PFSK-1 (cell line): ENCODE measurements around the gene ATF6.

Experiments
- FOXP2 ChIP-seq: optimal IDR thresholded peaks from 2 replicates; pipeline ENCODE3; 2011; ENCODE audit warnings: borderline replicate concordance, control low read depth, inconsistent platforms; ENCODE audit not compliant: insufficient read depth; ENCODE audit errors: extremely low read length, extremely low read depth
- POLR2AphosphoS5 ChIP-seq: IDR thresholded peaks from 2 replicates; pipeline ENCODE4 v1.6.1; 2012; ENCODE audit warnings: low read depth, mild to moderate bottlenecking, control low read depth, low read length, moderate library complexity
- SIN3A ChIP-seq: IDR thresholded peaks from 2 replicates; pipeline ENCODE4 v1.6.1; 2012; ENCODE audit warnings: mild to moderate bottlenecking, low read length, moderate library complexity, borderline replicate concordance; ENCODE audit not compliant: insufficient read depth
- TAF1 ChIP-seq: IDR thresholded peaks from 2 replicates; pipeline ENCODE4 v1.6.1; 2012; ENCODE audit warnings: low read length, control low read depth, borderline replicate concordance; ENCODE audit not compliant: insufficient read depth
- TF ChIP-seq, protein P1 (sequence below), 2 experiments: IDR thresholded peaks; 2 replicates each; pipeline versions ENCODE4 v1.6.1 to v1.8.0; 2011 to 2012; ENCODE audit warnings: low read depth in 2 of 2, low read length in 2 of 2, control low read depth in 1 of 2, inconsistent platforms in 1 of 2, mild to moderate bottlenecking in 1 of 2, moderate library complexity in 1 of 2; ENCODE audit not compliant: insufficient read depth in 1 of 2

ATF6 gene

DNA sequence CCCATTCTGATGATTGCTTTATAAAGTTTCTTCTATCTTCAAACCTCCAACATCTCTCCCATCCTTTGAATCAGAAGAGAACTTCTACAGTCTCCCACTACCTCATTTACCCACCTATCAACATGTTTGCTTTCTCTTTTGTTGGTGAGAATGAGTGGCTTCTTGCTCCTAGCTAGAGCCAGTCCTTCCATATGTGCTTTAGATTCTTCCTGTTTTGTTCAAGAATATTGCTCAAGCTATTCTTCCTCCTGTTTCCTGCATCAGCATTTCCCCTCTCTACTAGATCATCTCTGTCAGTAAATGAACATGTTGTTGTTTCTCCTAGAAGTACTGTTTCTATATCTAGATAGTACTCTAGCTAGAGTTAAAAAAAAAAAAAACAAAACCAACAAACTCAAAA lies 6.3 kb downstream of the ATF6 start:
- no peak for TF ChIP-seq POLR2AphosphoS5
- TF ChIP-seq FOXP2, result no peak
- no peak for TF ChIP-seq TAF1
- TF ChIP-seq SIN3A, result no peak
- TF ChIP-seq, protein P1, sequence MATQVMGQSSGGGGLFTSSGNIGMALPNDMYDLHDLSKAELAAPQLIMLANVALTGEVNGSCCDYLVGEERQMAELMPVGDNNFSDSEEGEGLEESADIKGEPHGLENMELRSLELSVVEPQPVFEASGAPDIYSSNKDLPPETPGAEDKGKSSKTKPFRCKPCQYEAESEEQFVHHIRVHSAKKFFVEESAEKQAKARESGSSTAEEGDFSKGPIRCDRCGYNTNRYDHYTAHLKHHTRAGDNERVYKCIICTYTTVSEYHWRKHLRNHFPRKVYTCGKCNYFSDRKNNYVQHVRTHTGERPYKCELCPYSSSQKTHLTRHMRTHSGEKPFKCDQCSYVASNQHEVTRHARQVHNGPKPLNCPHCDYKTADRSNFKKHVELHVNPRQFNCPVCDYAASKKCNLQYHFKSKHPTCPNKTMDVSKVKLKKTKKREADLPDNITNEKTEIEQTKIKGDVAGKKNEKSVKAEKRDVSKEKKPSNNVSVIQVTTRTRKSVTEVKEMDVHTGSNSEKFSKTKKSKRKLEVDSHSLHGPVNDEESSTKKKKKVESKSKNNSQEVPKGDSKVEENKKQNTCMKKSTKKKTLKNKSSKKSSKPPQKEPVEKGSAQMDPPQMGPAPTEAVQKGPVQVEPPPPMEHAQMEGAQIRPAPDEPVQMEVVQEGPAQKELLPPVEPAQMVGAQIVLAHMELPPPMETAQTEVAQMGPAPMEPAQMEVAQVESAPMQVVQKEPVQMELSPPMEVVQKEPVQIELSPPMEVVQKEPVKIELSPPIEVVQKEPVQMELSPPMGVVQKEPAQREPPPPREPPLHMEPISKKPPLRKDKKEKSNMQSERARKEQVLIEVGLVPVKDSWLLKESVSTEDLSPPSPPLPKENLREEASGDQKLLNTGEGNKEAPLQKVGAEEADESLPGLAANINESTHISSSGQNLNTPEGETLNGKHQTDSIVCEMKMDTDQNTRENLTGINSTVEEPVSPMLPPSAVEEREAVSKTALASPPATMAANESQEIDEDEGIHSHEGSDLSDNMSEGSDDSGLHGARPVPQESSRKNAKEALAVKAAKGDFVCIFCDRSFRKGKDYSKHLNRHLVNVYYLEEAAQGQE (IDR thresholded peaks at IDR 0.05; ENCODE audit: insufficient read depth in 1 of 2, low read depth in 2 of 2, low read length in 2 of 2), result no peak

DNA sequence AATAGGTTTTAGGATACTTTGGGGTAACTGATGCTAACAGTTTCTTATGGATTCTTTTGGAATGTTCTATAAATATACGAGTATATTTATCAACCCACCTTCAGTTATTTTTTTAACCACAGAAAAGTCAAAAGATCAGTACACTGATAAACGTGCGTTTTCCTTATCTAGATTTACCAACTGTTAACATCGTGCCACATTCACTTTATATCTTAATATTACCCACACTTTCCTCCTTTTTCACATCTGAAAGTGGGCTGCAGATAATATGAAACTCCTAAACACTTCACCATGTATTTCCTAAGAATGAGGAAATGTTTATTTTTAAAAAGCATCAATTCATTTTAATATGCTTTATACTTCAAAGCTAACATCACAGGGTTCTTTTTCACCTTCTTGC lies 7.7 kb downstream of the ATF6 start:
- TF ChIP-seq, protein P1 (IDR thresholded peaks at IDR 0.05; ENCODE audit: insufficient read depth in 1 of 2, low read depth in 2 of 2, low read length in 2 of 2), result no peak
- TF ChIP-seq POLR2AphosphoS5 (no peak), SIN3A (no peak), FOXP2 (no peak), TAF1 (no peak)

DNA sequence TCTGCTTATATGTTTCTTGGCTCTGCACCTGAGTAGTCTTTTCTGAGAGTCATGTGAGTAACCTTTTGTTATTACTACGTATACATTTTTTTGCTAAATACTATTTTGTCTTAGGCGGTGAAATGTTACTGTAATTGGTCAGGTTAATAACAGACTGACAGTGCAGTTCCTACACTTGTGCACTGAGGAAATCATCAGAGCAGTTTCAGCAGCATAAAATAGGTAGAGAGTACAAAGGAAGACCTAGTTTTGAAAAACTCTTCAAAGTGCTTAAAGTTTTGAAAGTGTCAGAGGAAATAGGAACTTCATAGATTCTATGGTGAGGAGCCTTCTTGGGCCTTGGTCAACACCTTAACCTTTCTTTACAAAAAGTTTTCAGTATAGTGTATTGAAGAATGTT lies 11.1 kb downstream of the ATF6 start:
- TF ChIP-seq, protein P1 (IDR thresholded peaks at IDR 0.05; ENCODE audit: insufficient read depth in 1 of 2, low read depth in 2 of 2, low read length in 2 of 2), result no peak
- TF ChIP-seq POLR2AphosphoS5, result no peak

DNA sequence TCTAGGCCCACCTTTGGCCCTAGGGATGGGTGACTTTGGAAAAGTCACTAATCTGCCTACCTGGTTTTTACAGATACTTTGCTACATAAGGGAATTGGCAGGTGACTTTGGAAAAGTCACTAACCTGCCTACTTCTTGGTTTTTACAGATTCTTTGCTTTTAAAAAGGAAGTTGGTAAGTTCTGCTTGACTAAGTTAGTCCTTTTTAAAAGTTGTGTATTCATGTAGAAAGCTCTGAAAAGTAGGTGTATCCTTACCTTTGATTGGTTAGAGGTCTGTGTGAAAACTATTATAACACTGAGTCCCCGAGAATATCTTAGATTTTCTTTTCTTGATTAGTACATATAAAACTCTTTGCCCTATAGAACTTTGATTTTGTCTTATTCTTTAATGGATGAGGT lies 12.4 kb downstream of the ATF6 start:
- TF ChIP-seq SIN3A (no peak), POLR2AphosphoS5 (no peak), FOXP2 (no peak), TAF1 (no peak)
- TF ChIP-seq, protein P1 (IDR thresholded peaks at IDR 0.05; ENCODE audit: insufficient read depth in 1 of 2, low read depth in 2 of 2, low read length in 2 of 2), result no peak

DNA sequence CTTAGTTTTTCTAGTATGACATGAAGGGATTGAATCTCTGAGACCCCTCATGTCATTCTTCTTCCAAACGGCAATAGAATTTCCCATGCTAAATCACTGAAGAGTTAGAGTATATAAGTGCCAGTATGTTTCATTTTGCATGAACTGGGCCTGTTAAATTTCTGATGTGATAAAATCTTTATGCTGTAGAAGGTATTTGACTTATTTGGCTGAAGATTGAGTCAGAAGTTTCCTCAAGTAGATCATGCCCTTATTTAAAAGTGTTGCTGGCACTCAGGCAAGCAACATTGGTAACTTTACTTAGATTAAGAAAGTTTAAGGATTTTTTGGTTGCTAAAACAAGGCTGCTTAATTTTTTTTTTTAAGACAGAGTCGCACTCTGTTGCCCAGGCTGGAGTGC lies 13.3 kb downstream of the ATF6 start:
- no peak for TF ChIP-seq FOXP2
- no peak for TF ChIP-seq POLR2AphosphoS5
- TF ChIP-seq TAF1, result no peak
- no peak for TF ChIP-seq SIN3A
- TF ChIP-seq, protein P1 (IDR thresholded peaks at IDR 0.05; ENCODE audit: insufficient read depth in 1 of 2, low read depth in 2 of 2, low read length in 2 of 2), result no peak
